Body of pancreas (tissue), 4 donors: ENCODE measurements around the gene FBLN5. TPM values are rescaled to one million over a fixed set of nuclear protein-coding genes. Genes with fewer than 3 reads are reported as not detected.
"Not testable (repeated sequence)": the region's sequence is repeated elsewhere in the genome, so short reads cannot be mapped to it uniquely, and the experiment has no call there.

Experiments used
- ATAC-seq: fragments of 150-250 bp; one replicate; pipeline ENCODE4 v1.9.1; 2016
- DNase-seq, 4 donors: peaks; one replicate each; pipeline ENCODE4 v3.0.0-alpha.2; 2019
- H3K27ac ChIP-seq, 4 donors: fragments of 200-600 bp; sonication (generic); 1 replicate in 3 of 4; 2 replicates in 1 of 4; pipeline versions ENCODE4 v1.5.1 to v1.6.1; 2016 to 2019; ENCODE audit warnings: mild to moderate bottlenecking in 1 of 4, mixed read lengths in 1 of 4, moderate library complexity in 1 of 4
- H3K27me3 ChIP-seq, 2 donors: fragments of 200-600 bp; sonication (generic); one replicate each; pipeline ENCODE4 v1.6.0; 2016; ENCODE audit warnings: mild to moderate bottlenecking in 1 of 2
- H3K36me3 ChIP-seq, 2 donors: fragments of 200-600 bp; sonication (generic); replicated peaks in 1 of 2; 2 replicates each; pipeline ENCODE4 v1.5.1; 2016; ENCODE audit warnings: low read depth in 2 of 2; ENCODE audit not compliant: insufficient read depth in 1 of 2
- H3K4me1 ChIP-seq: fragments of 200-600 bp; sonication (generic); one replicate; pipeline ENCODE4 v1.6.0; 2016
- H3K4me3 ChIP-seq, 2 donors: fragments of 200-600 bp; sonication (generic); 1 replicate in 1 of 2; 2 replicates in 1 of 2; pipeline ENCODE4 v1.5.1; 2016 to 2019
- H3K9me3 ChIP-seq, 3 donors: fragments of 200-600 bp; sonication (generic); 1 replicate in 2 of 3; 2 replicates in 1 of 3; pipeline ENCODE4 v1.5.1; 2016
- POLR2A ChIP-seq, 3 donors: fragments of 450-650 bp; IDR thresholded peaks; one replicate each; pipeline ENCODE4 v1.6.1; 2016; ENCODE audit warnings: antibody characterized with exemption in 3 of 3, mild to moderate bottlenecking in 2 of 3
- WGBS, 2 donors: methylation state at CpG; one replicate each; pipeline ENCODE4 v1.1.5; 2017; 5-methylcytosine and 5-hydroxymethylcytosine counted together
- intact Hi-C: fragments of 100-400 bp; cut with DNase I; formaldehyde crosslinking; loops from one replicate; pipeline ENCODE4 v1.15.1; 2023
- total RNA-seq, 2 donors: library from RNA; depleted of rRNA; stranded (reverse); fragments of >200 nt; gene quantifications; one replicate each; pipeline ENCODE4 v1.1.0, GENCODE V29; 2016
- TF ChIP-seq, protein P1 (sequence below), 7 experiments: fragments of 450-650 bp in 4 of 7; fragments of 200-600 bp in 3 of 7; sonication (generic) in 3 of 7; IDR thresholded peaks; one replicate each; pipeline ENCODE4 v1.5.1; 2016 to 2019; ENCODE audit warnings: antibody characterized with exemption in 7 of 7

The FBLN5 gene
- total RNA-seq, 2 donors from 2014 or later, result 52.1 to 129 TPM

DNA sequence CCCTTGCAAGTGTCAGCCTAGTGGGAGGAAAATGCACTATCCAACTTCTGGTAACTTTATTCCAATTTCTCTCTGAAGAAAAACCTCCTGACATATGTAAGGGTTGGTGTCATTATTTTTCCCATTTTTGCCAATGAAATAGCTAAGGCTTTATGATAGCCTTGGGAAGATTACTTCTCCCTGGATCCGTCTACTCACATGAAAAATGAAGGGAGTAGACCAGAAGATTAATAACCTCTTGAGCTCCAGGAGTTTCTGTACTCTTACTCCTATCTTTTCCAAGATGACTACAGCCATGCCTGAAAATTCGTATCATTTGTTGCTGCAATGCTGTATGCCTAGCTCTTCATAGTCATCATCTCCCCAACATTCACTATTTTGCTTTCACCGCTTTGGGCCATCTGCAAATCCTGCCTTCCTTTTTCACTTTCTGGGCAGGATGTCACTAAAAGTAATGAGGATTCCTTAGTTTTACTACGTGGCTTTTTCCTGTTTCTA, 98.9 kb downstream of the FBLN5 start:
- no peaks in the 10 kb centered on the region for H3K36me3 ChIP-seq
- H3K4me3 ChIP-seq, result no peak overlapping the region
- peaks cover 6% of the 10 kb centered on the region for H3K4me1 ChIP-seq
- 79% methylated on average over 4 of the region's 4 CpGs for WGBS, 2 donors
- DNase-seq (no peak), ATAC-seq (no peak)
- no peak for TF ChIP-seq POLR2A (IDR thresholded peaks at IDR 0.05)
- TF ChIP-seq, protein P1, sequence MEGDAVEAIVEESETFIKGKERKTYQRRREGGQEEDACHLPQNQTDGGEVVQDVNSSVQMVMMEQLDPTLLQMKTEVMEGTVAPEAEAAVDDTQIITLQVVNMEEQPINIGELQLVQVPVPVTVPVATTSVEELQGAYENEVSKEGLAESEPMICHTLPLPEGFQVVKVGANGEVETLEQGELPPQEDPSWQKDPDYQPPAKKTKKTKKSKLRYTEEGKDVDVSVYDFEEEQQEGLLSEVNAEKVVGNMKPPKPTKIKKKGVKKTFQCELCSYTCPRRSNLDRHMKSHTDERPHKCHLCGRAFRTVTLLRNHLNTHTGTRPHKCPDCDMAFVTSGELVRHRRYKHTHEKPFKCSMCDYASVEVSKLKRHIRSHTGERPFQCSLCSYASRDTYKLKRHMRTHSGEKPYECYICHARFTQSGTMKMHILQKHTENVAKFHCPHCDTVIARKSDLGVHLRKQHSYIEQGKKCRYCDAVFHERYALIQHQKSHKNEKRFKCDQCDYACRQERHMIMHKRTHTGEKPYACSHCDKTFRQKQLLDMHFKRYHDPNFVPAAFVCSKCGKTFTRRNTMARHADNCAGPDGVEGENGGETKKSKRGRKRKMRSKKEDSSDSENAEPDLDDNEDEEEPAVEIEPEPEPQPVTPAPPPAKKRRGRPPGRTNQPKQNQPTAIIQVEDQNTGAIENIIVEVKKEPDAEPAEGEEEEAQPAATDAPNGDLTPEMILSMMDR (IDR thresholded peaks at IDR 0.05), result no peak
- no peak overlapping the region for H3K27ac ChIP-seq
- H3K27me3 ChIP-seq, result no peaks in the 10 kb centered on the region
- H3K9me3 ChIP-seq, result no peaks in the 10 kb centered on the region
- intact Hi-C loops, result no loop called here

DNA sequence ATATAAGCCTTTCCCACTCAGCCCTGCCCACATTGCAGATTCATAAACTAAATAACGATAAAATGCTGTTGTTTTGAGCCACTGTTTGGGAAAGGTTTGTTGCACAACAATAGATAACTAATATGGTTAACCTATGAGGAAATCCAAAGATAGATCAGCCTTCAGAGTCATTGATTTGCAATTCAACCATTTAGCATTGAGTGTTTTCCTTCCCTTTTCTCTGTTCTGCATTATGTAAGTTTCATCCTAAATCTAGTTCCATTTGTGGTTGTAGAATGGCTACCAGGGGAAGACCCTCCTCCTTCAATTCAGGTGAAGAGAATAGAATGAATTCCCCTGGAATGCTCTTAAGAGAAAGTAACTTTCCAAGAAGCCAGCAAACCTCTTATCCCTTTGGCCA, 99.8 kb downstream of the FBLN5 start:
- ATAC-seq (no peak), DNase-seq (no peak)
- intact Hi-C loops, result no loop called here
- TF ChIP-seq POLR2A (IDR thresholded peaks at IDR 0.05), result no peak
- TF ChIP-seq, protein P1 (IDR thresholded peaks at IDR 0.05), result no peak
- H3K9me3 ChIP-seq, result no peaks in the 10 kb centered on the region
- no peaks in the 10 kb centered on the region for H3K36me3 ChIP-seq
- no peak overlapping the region for H3K4me3 ChIP-seq
- no peak overlapping the region for H3K27ac ChIP-seq
- H3K4me1 ChIP-seq, result no peaks in the 10 kb centered on the region
- no peaks in the 10 kb centered on the region for H3K27me3 ChIP-seq
- 59 to 100% methylated on average over 1 of the region's 1 CpG for WGBS, 2 donors

DNA sequence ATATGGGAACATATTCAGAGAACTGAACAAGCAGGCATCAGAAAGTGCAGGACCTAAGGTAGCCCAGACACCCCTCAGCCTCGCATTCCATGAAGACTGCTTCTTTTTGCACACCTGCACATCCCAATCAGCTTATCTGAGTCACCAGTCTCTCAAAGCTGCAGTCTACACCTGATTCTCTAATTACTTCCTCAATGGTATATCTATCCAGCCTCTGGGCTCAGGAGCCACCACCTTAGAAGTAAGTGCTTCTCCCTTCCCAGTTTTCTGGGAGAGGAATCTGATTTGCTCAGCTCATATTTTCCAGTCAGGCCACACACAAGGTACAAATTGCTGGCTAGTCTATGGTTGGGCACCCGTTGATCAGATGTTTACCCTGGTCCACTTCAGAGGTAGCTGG, 101.8 kb downstream of the FBLN5 start:
- H3K27me3 ChIP-seq, result no peaks in the 10 kb centered on the region
- no peak for ATAC-seq
- no peak overlapping the region for H3K4me3 ChIP-seq
- no peak for DNase-seq
- H3K9me3 ChIP-seq, result no peaks in the 10 kb centered on the region
- TF ChIP-seq, protein P1 (IDR thresholded peaks at IDR 0.05), result no peak
- no peak for TF ChIP-seq POLR2A (IDR thresholded peaks at IDR 0.05)
- WGBS, 2 donors, result 76 to 86% methylated on average over 2 of the region's 2 CpGs
- H3K27ac ChIP-seq, result no peak overlapping the region
- H3K4me1 ChIP-seq, result no peaks in the 10 kb centered on the region
- no peaks in the 10 kb centered on the region for H3K36me3 ChIP-seq
- intact Hi-C loops, result no loop called here

DNA sequence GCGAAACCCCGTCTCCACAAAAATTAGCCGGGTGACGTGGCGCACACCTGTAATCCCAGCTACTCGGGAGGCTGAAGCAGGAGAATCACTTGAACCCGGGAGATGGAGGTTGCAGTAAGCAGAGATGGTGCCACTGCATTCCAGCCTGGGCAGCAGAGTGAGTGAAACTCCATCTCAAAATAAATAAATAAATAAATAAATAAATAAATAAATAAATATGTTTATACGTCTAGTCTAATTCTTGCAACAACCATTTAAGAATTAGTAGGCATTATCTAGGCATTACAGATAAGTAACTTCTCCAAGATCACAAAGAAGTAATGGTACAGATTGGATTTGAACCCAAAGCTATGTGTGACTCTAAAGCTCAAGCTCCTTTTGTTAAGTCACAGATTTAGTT, 102.4 kb downstream of the FBLN5 start:
- H3K4me1 ChIP-seq, ATAC-seq, H3K27ac ChIP-seq, H3K27me3 ChIP-seq, intact Hi-C loops, H3K36me3 ChIP-seq, H3K9me3 ChIP-seq, H3K4me3 ChIP-seq, DNase-seq: not testable (repeated sequence)
- WGBS, 2 donors, result 95% methylated on average over 8 of the region's 8 CpGs

DNA sequence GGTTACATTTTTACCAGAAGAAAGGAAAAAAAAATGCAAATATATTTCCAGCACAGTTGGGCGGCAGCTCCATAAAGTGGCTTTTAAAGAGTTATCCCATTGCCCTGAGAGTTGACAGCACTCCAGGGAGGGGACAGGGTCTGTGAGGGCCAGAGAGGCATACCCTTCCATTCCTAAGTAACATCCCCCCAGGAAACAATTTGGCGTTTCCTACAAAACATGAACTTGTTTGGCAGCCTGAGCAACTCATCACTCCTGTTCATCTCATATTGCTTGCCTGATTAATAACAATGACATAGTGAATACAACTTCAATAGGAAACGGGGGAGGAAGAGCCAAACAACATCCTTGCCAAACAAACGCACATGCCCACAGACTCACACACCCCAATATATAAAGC, 103.5 kb downstream of the FBLN5 start:
- no peaks in the 10 kb centered on the region for H3K27me3 ChIP-seq
- no peak overlapping the region for H3K4me3 ChIP-seq
- TF ChIP-seq, protein P1 (IDR thresholded peaks at IDR 0.05), result no peak
- no peak for TF ChIP-seq POLR2A (IDR thresholded peaks at IDR 0.05)
- no peaks in the 10 kb centered on the region for H3K36me3 ChIP-seq
- no peak overlapping the region for H3K27ac ChIP-seq
- H3K9me3 ChIP-seq, result no peaks in the 10 kb centered on the region
- no peaks in the 10 kb centered on the region for H3K4me1 ChIP-seq
- WGBS, 2 donors, result 76 to 77% methylated on average over 4 of the region's 4 CpGs
- no peak for ATAC-seq
- DNase-seq, result no peak
- intact Hi-C loops, result no loop called here
